K562 (cell line): Measurements from ENCODE around the gene CTPS1. TPM values are rescaled to one million over a fixed set of nuclear protein-coding genes. Genes with fewer than 3 reads are reported as not detected.

ENCODE experiments used
- ATAC-seq: fragments of 200-7000 bp; cut with Tn5 transposase; 3 replicates; pipeline ENCODE4 v1.9.1; 2020; ENCODE audit warnings: moderate library complexity
- BruUV-seq: library from RNA; stranded (reverse); fragments of 400-500 nt; replicated peaks from 2 replicates; lab custom pipeline; 2021; lab: Mats Ljungman, UMichigan
- CTCF ChIA-PET: fragments of 300-600 bp; formaldehyde crosslinking; extraction: SDS; loops from one replicate; lab custom pipeline; 2021; ENCODE audit warnings: low intra/inter-chr PET ratio; lab: Yijun Ruan, JAX
- POLR2A ChIA-PET: fragments of 300-600, 350-650 bp; sonication (Branson Sonifier 250); formaldehyde crosslinking; extraction: SDS; loops from one replicate; lab custom pipeline; 2021; ENCODE audit warnings: antibody characterized with exemption, inconsistent platforms; lab: Yijun Ruan, JAX
- DNase-seq, 4 experiments: peaks; one replicate each; pipeline versions ENCODE4 v3.0.0 to v3.0.0-alpha.2; 2011 to 2018; ENCODE audit warnings: low spot score in 3 of 4, mixed read lengths in 3 of 4; ENCODE audit errors: extremely low read depth in 1 of 4
- FAIRE-seq: peaks from 2 replicates; lab custom pipeline; 2011; peaks lifted over from hg19 to GRCh38; lab: Jason Lieb, UNC
- H2AFZ ChIP-seq: 2 replicates; pipeline ENCODE4 v1.6.0; 2011; ENCODE audit warnings: low read depth, low read length, control low read depth, inconsistent platforms
- H3K27ac ChIP-seq: fragments of 200-600 bp; 3 replicates; pipeline ENCODE4 v1.8.0; 2011; ENCODE audit warnings: low read depth, mild to moderate bottlenecking, control low read depth, inconsistent platforms, low read length, moderate library complexity, mixed read lengths; ENCODE audit errors: extremely low read depth
- H3K27me3 ChIP-seq, 2 experiments: fragments of 300-600 bp in 1 of 2; 2 replicates in 1 of 2; 3 replicates in 1 of 2; pipeline versions ENCODE4 v1.6.0 to v1.8.0; 2011; ENCODE audit warnings: inconsistent platforms in 2 of 2, low read length in 2 of 2, mild to moderate bottlenecking in 1 of 2, mixed read lengths in 1 of 2, moderate library complexity in 1 of 2; ENCODE audit not compliant: control insufficient read depth in 2 of 2, insufficient read depth in 2 of 2
- H3K36me3 ChIP-seq: fragments of 300-600 bp; 3 replicates; pipeline ENCODE4 v1.8.0; 2011; ENCODE audit warnings: mild to moderate bottlenecking, low read length, inconsistent platforms; ENCODE audit not compliant: control insufficient read depth, insufficient read depth
- H3K4me1 ChIP-seq, 2 experiments: fragments of 200-600 bp in 1 of 2; replicated peaks in 1 of 2; 2 replicates in 1 of 2; 3 replicates in 1 of 2; pipeline versions ENCODE4 v1.5.1 to v1.8.0; 2011; ENCODE audit warnings: inconsistent platforms in 2 of 2, low read length in 2 of 2, mild to moderate bottlenecking in 1 of 2, mixed read lengths in 1 of 2, moderate library complexity in 1 of 2; ENCODE audit not compliant: control insufficient read depth in 2 of 2, insufficient read depth in 2 of 2
- H3K4me2 ChIP-seq: 2 replicates; pipeline ENCODE4 v1.6.1; 2011; ENCODE audit warnings: low read length, control low read depth, inconsistent platforms, mixed read lengths; ENCODE audit not compliant: insufficient read depth
- H3K4me3 ChIP-seq: fragments of 200-600 bp; sonication (generic), shearing (Covaris generic); 2 replicates; pipeline ENCODE4 v1.5.1; 2016; ENCODE audit warnings: control low read depth, inconsistent platforms
- H3K79me2 ChIP-seq: fragments of 200-600 bp; 3 replicates; pipeline ENCODE4 v1.8.0; 2011; ENCODE audit warnings: low read length, inconsistent platforms; ENCODE audit not compliant: control insufficient read depth, insufficient read depth
- H3K9ac ChIP-seq, 2 experiments: 2 replicates each; pipeline versions ENCODE4 v1.6.0 to v1.6.1; 2011; ENCODE audit warnings: low read depth in 2 of 2, low read length in 2 of 2, control low read depth in 1 of 2, inconsistent platforms in 1 of 2, mild to moderate bottlenecking in 1 of 2, mixed read lengths in 1 of 2; ENCODE audit not compliant: insufficient read depth in 1 of 2
- H3K9me1 ChIP-seq: one replicate; pipeline ENCODE4 v1.6.0; 2011; ENCODE audit warnings: inconsistent platforms, mild to moderate bottlenecking, low read length, moderate library complexity; ENCODE audit not compliant: control insufficient read depth, insufficient read depth
- H3K9me3 ChIP-seq: replicated peaks from 2 replicates; pipeline ENCODE4 v1.5.1; 2011; ENCODE audit warnings: low read depth, low read length, inconsistent platforms; ENCODE audit not compliant: control insufficient read depth, insufficient read depth
- H4K20me1 ChIP-seq: replicated peaks from 2 replicates; pipeline ENCODE4 v1.6.1; 2011; ENCODE audit warnings: low read length, inconsistent platforms, mixed read lengths; ENCODE audit not compliant: control insufficient read depth, insufficient read depth
- BRF1 ChIP-seq: IDR thresholded peaks from 3 replicates; pipeline ENCODE4 v1.6.1; 2011; ENCODE audit warnings: borderline replicate concordance, mild to moderate bottlenecking; ENCODE audit not compliant: insufficient read length; ENCODE audit errors: extremely low read depth
- CBX5 ChIP-seq: IDR thresholded peaks from 2 replicates; pipeline ENCODE4 v1.6.1; 2014; ENCODE audit warnings: low read depth, borderline replicate concordance
- E2F3 ChIP-seq: fragments of 250-450 bp; sonication (Bioruptor Pico); IDR thresholded peaks from 2 replicates; pipeline ENCODE4 v1.4.0; 2020; ENCODE audit warnings: mild to moderate bottlenecking
- ETV5 ChIP-seq: sonication (generic); formaldehyde crosslinking; IDR thresholded peaks from 2 replicates; pipeline ENCODE4 v1.4.0; 2020; ENCODE audit warnings: low read depth, mild to moderate bottlenecking, missing genetic modification reagents
- FOSL1 ChIP-seq: fragments of 200-800 bp; sonication (Bioruptor generic); conservative IDR thresholded peaks from 2 replicates; pipeline ENCODE4 v1.6.1; 2016; ENCODE audit warnings: missing genetic modification characterization, missing compliant biosample characterization
- FUS ChIP-seq: fragments of 200-400 bp; formaldehyde crosslinking; optimal IDR thresholded peaks from 2 replicates; pipeline ENCODE3; 2017; ENCODE audit warnings: low read depth, low read length
- HMG20A ChIP-seq: fragments of 450-650 bp; formaldehyde crosslinking; conservative IDR thresholded peaks from 2 replicates; pipeline ENCODE4 v1.4.0; 2020; ENCODE audit warnings: mild to moderate bottlenecking, mixed read lengths
- HMGXB4 ChIP-seq: sonication (generic); formaldehyde crosslinking; IDR thresholded peaks from 2 replicates; pipeline ENCODE4 v1.8.1; 2023; ENCODE audit warnings: mild to moderate bottlenecking, missing genetic modification reagents
- ILF3 ChIP-seq: fragments of 450-650 bp; IDR thresholded peaks from 2 replicates; pipeline ENCODE4 v1.6.1; 2018; ENCODE audit warnings: antibody characterized with exemption, mild to moderate bottlenecking, moderate library complexity, borderline replicate concordance
- NONO ChIP-seq, 2 experiments: fragments of 200-400 bp in 1 of 2; fragments of 450-650 bp in 1 of 2; formaldehyde crosslinking in 1 of 2; IDR thresholded peaks; 2 replicates each; pipeline ENCODE4 v1.6.1; 2017; ENCODE audit warnings: low read depth in 2 of 2, mild to moderate bottlenecking in 2 of 2, moderate library complexity in 2 of 2, low read length in 1 of 2
- NR3C1 ChIP-seq: sonication (generic); formaldehyde crosslinking; IDR thresholded peaks from 2 replicates; pipeline ENCODE4 v1.8.1; 2022; ENCODE audit warnings: missing genetic modification reagents
- PHB ChIP-seq: fragments of 250-450 bp; sonication (Bioruptor Pico); IDR thresholded peaks from 2 replicates; pipeline ENCODE4 v1.5.0; 2021
- POLR3G ChIP-seq: IDR thresholded peaks from 2 replicates; pipeline ENCODE4 v1.6.1; 2011; ENCODE audit not compliant: insufficient read length, insufficient replicate concordance; ENCODE audit errors: extremely low read depth
- RBM17 ChIP-seq: fragments of 200-400 bp; formaldehyde crosslinking; IDR thresholded peaks from 2 replicates; pipeline ENCODE4 v1.6.1; 2017; ENCODE audit warnings: low read depth, mild to moderate bottlenecking, low read length, borderline replicate concordance
- SMAD4 ChIP-seq: fragments of 250-450 bp; sonication (Bioruptor Pico); conservative IDR thresholded peaks from 2 replicates; pipeline ENCODE4 v1.8.0; 2021; ENCODE audit warnings: inconsistent platforms, mild to moderate bottlenecking, moderate library complexity
- SMC3 ChIP-seq: conservative IDR thresholded peaks from 2 replicates; pipeline ENCODE4 v1.6.1; 2011; ENCODE audit warnings: low read depth, low read length, improper control_type of control experiment; ENCODE audit not compliant: insufficient read depth
- ZNF444 ChIP-seq: fragments of 250-450 bp; sonication (Bioruptor Pico); IDR thresholded peaks from 2 replicates; pipeline ENCODE4 v1.4.0; 2020; ENCODE audit warnings: mild to moderate bottlenecking, moderate library complexity
- WGBS: fragments of 100-300 bp; shearing (Covaris generic); methylation state at CpG from one replicate; pipeline ENCODE4 v1.1.6; 2016; ENCODE audit warnings: low coverage, mixed read lengths; ENCODE audit not compliant: insufficient coverage; ENCODE audit errors: missing lambda C conversion rate; 5-methylcytosine and 5-hydroxymethylcytosine counted together
- in situ Hi-C: fragments of 300-500 bp; cut with MboI; formaldehyde crosslinking; loops from 4 replicates; pipeline ENCODE4 v1.15.0; 2018; ENCODE audit warnings: inconsistent platforms, mixed read lengths
- intact Hi-C: fragments of 100-400 bp; cut with micrococcal nuclease; formaldehyde crosslinking; loops from 2 replicates; pipeline ENCODE4 v1.14.2; 2022
- polyA plus RNA-seq, 8 experiments: library from polyadenylated mRNA; depleted of rRNA in 4 of 8; stranded (reverse) in 5 of 8; unstranded in 3 of 8; fragments of >200 nt; fragmentation: Nextera tagmentation in 2 of 8; fragmentation: Illumina TruSeq in 1 of 8; extraction: Ambion mirVana in 2 of 8; extraction: Trizol in 1 of 8; gene quantifications; 2 replicates each; pipeline versions ENCODE4 v1.2.1 to v1.2.3, GENCODE V29; 2011 to 2014; ENCODE audit warnings: inconsistent platforms in 1 of 8, missing spikeins in 1 of 8
- total RNA-seq, 7 experiments: library from RNA; depleted of rRNA in 6 of 7; stranded (reverse); fragments of >200 nt in 6 of 7; fragmentation: Illumina TruSeq in 2 of 7; extraction: Trizol in 2 of 7; gene quantifications; 2 replicates each; pipeline versions ENCODE4 v1.2.1 to v1.2.3, GENCODE V29; 2011 to 2021; ENCODE audit warnings: low replicate concordance in 1 of 7
- TF ChIP-seq, protein P1 (sequence below): fragments of 450-650 bp; IDR thresholded peaks from one replicate; pipeline ENCODE4 v1.6.1; 2018; ENCODE audit warnings: mild to moderate bottlenecking, moderate library complexity; ENCODE audit not compliant: partially characterized antibody
- TF ChIP-seq, protein P2 (sequence below): fragments of 450-650 bp; IDR thresholded peaks from 2 replicates; pipeline ENCODE4 v1.6.1; 2017; ENCODE audit warnings: mild to moderate bottlenecking, moderate library complexity

The CTPS1 gene
- total and polyA plus RNA-seq, 9 of the 15 experiments (the other 6 are each of a cell fraction or from before 2014, with no cell fraction given) = 44.4 to 164 (median 87.7) TPM

- Histone ChIP-seq H3K9me3 (no peaks in the 10 kb centered on the region), H4K20me1 (peaks cover 8% of the 10 kb centered on the region), H3K27ac (no peak overlapping the region), H2AFZ (no peak overlapping the region), H3K9me1 (peaks cover 4% of the 10 kb centered on the region), H3K4me3 (no peak overlapping the region), H3K4me1 (peaks cover 13 to 14% of the 10 kb centered on the region in 2 experiments; a peak in 4 of 5 replicates), H3K4me2 (no peak overlapping the region), H3K79me2 (peaks cover 45% of the 10 kb centered on the region), H3K36me3 (peaks cover 100% of the 10 kb centered on the region), H3K9ac (no peak overlapping the region), H3K27me3 (no peaks in the 10 kb centered on the region)
- WGBS = 92% methylated on average over 3 of the region's 3 CpGs
- TF ChIP-seq POLR3G (no peak), PHB (CRISPR knock-in tag) (no peak), ZNF444 (CRISPR knock-in tag) (no peak), HMGXB4 (no peak), NONO (IDR thresholded peaks at IDR 0.05; ENCODE audit: low read depth in 2 of 2, low read length in 1 of 2) (no peak), FUS (no peak), E2F3 (no peak), CBX5 (no peak), FOSL1 (no peak), SMAD4 (no peak), BRF1 (no peak), ILF3 (no peak), HMG20A (CRISPR knock-in tag) (no peak), NR3C1 (CRISPR knock-in tag) (no peak), ETV5 (CRISPR knock-in tag) (no peak), RBM17 (no peak), SMC3 (no peak)
- TF ChIP-seq, protein P1, sequence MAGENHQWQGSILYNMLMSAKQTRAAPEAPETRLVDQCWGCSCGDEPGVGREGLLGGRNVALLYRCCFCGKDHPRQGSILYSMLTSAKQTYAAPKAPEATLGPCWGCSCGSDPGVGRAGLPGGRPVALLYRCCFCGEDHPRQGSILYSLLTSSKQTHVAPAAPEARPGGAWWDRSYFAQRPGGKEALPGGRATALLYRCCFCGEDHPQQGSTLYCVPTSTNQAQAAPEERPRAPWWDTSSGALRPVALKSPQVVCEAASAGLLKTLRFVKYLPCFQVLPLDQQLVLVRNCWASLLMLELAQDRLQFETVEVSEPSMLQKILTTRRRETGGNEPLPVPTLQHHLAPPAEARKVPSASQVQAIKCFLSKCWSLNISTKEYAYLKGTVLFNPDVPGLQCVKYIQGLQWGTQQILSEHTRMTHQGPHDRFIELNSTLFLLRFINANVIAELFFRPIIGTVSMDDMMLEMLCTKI = no peak
- TF ChIP-seq, protein P2, sequence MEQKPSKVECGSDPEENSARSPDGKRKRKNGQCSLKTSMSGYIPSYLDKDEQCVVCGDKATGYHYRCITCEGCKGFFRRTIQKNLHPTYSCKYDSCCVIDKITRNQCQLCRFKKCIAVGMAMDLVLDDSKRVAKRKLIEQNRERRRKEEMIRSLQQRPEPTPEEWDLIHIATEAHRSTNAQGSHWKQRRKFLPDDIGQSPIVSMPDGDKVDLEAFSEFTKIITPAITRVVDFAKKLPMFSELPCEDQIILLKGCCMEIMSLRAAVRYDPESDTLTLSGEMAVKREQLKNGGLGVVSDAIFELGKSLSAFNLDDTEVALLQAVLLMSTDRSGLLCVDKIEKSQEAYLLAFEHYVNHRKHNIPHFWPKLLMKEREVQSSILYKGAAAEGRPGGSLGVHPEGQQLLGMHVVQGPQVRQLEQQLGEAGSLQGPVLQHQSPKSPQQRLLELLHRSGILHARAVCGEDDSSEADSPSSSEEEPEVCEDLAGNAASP = no peak
- ATAC-seq (no peak), FAIRE-seq (no peak), DNase-seq (no peak)
- ChIA-PET POLR2A (interaction anchor here (1.6 to 3.9 kb wide), 2 partner anchors 10 to 17 kb away, joined by 7 to 24 read pairs; no protein-coding TSS in a partner anchor), CTCF (no interaction called here)
- in situ Hi-C loops = no loop called here
- intact Hi-C loops = no loop called here
- BruUV-seq = no TSS peak
These were observed 6.4 kb downstream of the CTPS1 start for GRCh38 chr1:40985875-40986274.
